Measurements from ENCODE around the gene ZDHHC12. TPM values are rescaled to one million over a fixed set of nuclear protein-coding genes. Genes with fewer than 3 reads are reported as not detected.

Gene ZDHHC12
- total RNA-seq, 2 donors from 2014 or later: 50.5 to 59.6 TPM

- Histone ChIP-seq H3K36me3 (ENCODE audit: control insufficient read depth, insufficient read depth, low read length) (peaks cover 7% of the 10 kb centered on the region), H3K27ac (ENCODE audit: low read depth, low read length) (no peak overlapping the region), H3K9ac (ENCODE audit: extremely low read depth, low read length, poor library complexity, severe bottlenecking) (no peak overlapping the region), H3K9me3 (ENCODE audit: control insufficient read depth, low read length) (no peaks in the 10 kb centered on the region), H3K4me3 (ENCODE audit: low read length) (no peak overlapping the region), H3K27me3 (ENCODE audit: control insufficient read depth, insufficient read depth, low read length, poor library complexity, severe bottlenecking) (no peaks in the 10 kb centered on the region), H3K4me1 (ENCODE audit: control insufficient read depth, insufficient read depth, low read length) (no peaks in the 10 kb centered on the region)
- H3K4me3 Mint-ChIP-seq: no peak overlapping the region
- no peaks in the 10 kb centered on the region for H3K27me3 Mint-ChIP-seq (ENCODE audit: insufficient read depth)
- H3K36me3 Mint-ChIP-seq (ENCODE audit: low read depth): peaks cover 2% of the 10 kb centered on the region
- WGBS, 2 experiments (ENCODE audit: insufficient coverage in 1 of 2, insufficient read length in 1 of 2): 92 to 95% methylated on average over 5 of the region's 5 CpGs
- no peak for DNase-seq
- H3K27ac Mint-ChIP-seq: no peak overlapping the region
- H3K4me1 Mint-ChIP-seq: peaks cover 11% of the 10 kb centered on the region
- H3K9me3 Mint-ChIP-seq: no peaks in the 10 kb centered on the region
- no peak for TF ChIP-seq CTCF (conservative IDR thresholded peaks at IDR 0.05)
Observed at GRCh38 chr9:128727640-128728248, 3.8 kb upstream of the ZDHHC12 start.

- H3K9me3 Mint-ChIP-seq: no peaks in the 10 kb centered on the region
- Histone ChIP-seq H3K9ac (ENCODE audit: extremely low read depth, low read length, poor library complexity, severe bottlenecking) (no peak overlapping the region), H3K27ac (ENCODE audit: low read depth, low read length) (no peak overlapping the region), H3K36me3 (ENCODE audit: control insufficient read depth, insufficient read depth, low read length) (no peaks in the 10 kb centered on the region), H3K9me3 (ENCODE audit: control insufficient read depth, low read length) (no peaks in the 10 kb centered on the region), H3K4me1 (ENCODE audit: control insufficient read depth, insufficient read depth, low read length) (no peaks in the 10 kb centered on the region), H3K27me3 (ENCODE audit: control insufficient read depth, insufficient read depth, low read length, poor library complexity, severe bottlenecking) (no peaks in the 10 kb centered on the region), H3K4me3 (ENCODE audit: low read length) (peak overlapping the region; percentile 83)
- H3K36me3 Mint-ChIP-seq (ENCODE audit: low read depth): peaks cover 7% of the 10 kb centered on the region
- peak; percentile 94 for DNase-seq
- H3K27ac Mint-ChIP-seq: peak overlapping the region; percentile 92
- H3K27me3 Mint-ChIP-seq (ENCODE audit: insufficient read depth): no peaks in the 10 kb centered on the region
- H3K4me1 Mint-ChIP-seq: peaks cover 16% of the 10 kb centered on the region
- no peak for TF ChIP-seq CTCF (conservative IDR thresholded peaks at IDR 0.05)
- peak overlapping the region; percentile 87 for H3K4me3 Mint-ChIP-seq
- WGBS, 2 experiments (ENCODE audit: insufficient coverage in 1 of 2, insufficient read length in 1 of 2): 40 to 45% methylated on average over 7 to 10 of the region's 10 CpGs
Observed at GRCh38 chr9:128724744-128725211, 851 bp upstream of the ZDHHC12 start.

- no peaks in the 10 kb centered on the region for H3K9me3 Mint-ChIP-seq
- H3K9me3 ChIP-seq (ENCODE audit: control insufficient read depth, low read length): no peaks in the 10 kb centered on the region
- peak overlapping the region; percentile 88 for H3K27ac Mint-ChIP-seq
- WGBS, 2 experiments (ENCODE audit: insufficient coverage in 1 of 2, insufficient read length in 1 of 2): 16 to 39% methylated on average over 3 to 7 of the region's 7 CpGs
- DNase-seq: no peak
- peaks cover 14% of the 10 kb centered on the region for H3K36me3 Mint-ChIP-seq (ENCODE audit: low read depth)
- no peaks in the 10 kb centered on the region for H3K27me3 Mint-ChIP-seq (ENCODE audit: insufficient read depth)
- no peak overlapping the region for H3K27ac ChIP-seq (ENCODE audit: low read depth, low read length)
- H3K4me1 Mint-ChIP-seq: peaks cover 10% of the 10 kb centered on the region
- no peak for TF ChIP-seq CTCF (conservative IDR thresholded peaks at IDR 0.05)
- H3K9ac ChIP-seq (ENCODE audit: extremely low read depth, low read length, poor library complexity, severe bottlenecking): peak overlapping the region; percentile 34
- peak overlapping the region; percentile 89 for H3K4me3 ChIP-seq (ENCODE audit: low read length)
- no peaks in the 10 kb centered on the region for H3K27me3 ChIP-seq (ENCODE audit: control insufficient read depth, insufficient read depth, low read length, poor library complexity, severe bottlenecking)
- no peaks in the 10 kb centered on the region for H3K4me1 ChIP-seq (ENCODE audit: control insufficient read depth, insufficient read depth, low read length)
- H3K36me3 ChIP-seq (ENCODE audit: control insufficient read depth, insufficient read depth, low read length): no peaks in the 10 kb centered on the region
- H3K4me3 Mint-ChIP-seq: peak overlapping the region; percentile 87
Observed at GRCh38 chr9:128723352-128723865, 518 bp downstream of the ZDHHC12 start.
